Measurements from ENCODE around the gene AUTS2.

GRCh38 chr7:70749831-70750230 is 1151.6 kb downstream of the AUTS2 start:
- no peak for TF ChIP-seq CTCF (IDR thresholded peaks at IDR 0.05 in 2 of 3, conservative IDR thresholded peaks at IDR 0.05 in 1 of 3; ENCODE audit: control insufficient read depth in 2 of 3, extremely low read depth in 1 of 3, insufficient read depth in 1 of 3, low read depth in 3 of 3, low read length in 3 of 3)
- TF ChIP-seq FOXK2 (IDR thresholded peaks at IDR 0.05), result no peak
- no peak for TF ChIP-seq BHLHE40 (IDR thresholded peaks at IDR 0.05; ENCODE audit: borderline replicate concordance in 1 of 2, low read depth in 2 of 2, low read length in 1 of 2)
- TF ChIP-seq REST (IDR thresholded peaks at IDR 0.05; ENCODE audit: low read depth, low read length), result no peak
- no peak for TF ChIP-seq POLR2AphosphoS5 (IDR thresholded peaks at IDR 0.05; ENCODE audit: low read length)
- no peak for TF ChIP-seq TAF1 (IDR thresholded peaks at IDR 0.05; ENCODE audit: borderline replicate concordance, low read depth, low read length)
- no peak for TF ChIP-seq BACH1 (IDR thresholded peaks at IDR 0.05; ENCODE audit: borderline replicate concordance)
- no peak for TF ChIP-seq TBL1XR1 (IDR thresholded peaks at IDR 0.05; ENCODE audit: low read depth, low read length)
- TF ChIP-seq EZH2 (IDR thresholded peaks at IDR 0.05; ENCODE audit: borderline replicate concordance, control insufficient read depth, low read depth, low read length), result no peak
- TF ChIP-seq SRF (IDR thresholded peaks at IDR 0.05; ENCODE audit: low read depth in 2 of 2, low read length in 2 of 2), result no peak

All from GM12878 (cell line).